Activated naive CD4-positive, alpha-beta T cell treated with anti-CD3 and anti-CD28 coated beads for 36 hours (primary cell): ENCODE measurements around the gene SCN11A. TPM values are rescaled to one million over a fixed set of nuclear protein-coding genes. Genes with fewer than 3 reads are reported as not detected.
"Not testable (repeated sequence)": the region's sequence is repeated elsewhere in the genome, so short reads cannot be mapped to it uniquely, and the experiment has no call there.

Experiments used
- CTCF ChIA-PET: fragments of 350-600 bp; sonication (Branson Sonifier 250); formaldehyde crosslinking; loops from one replicate; lab custom pipeline; 2021; ENCODE audit warnings: antibody characterized with exemption; lab: Charles Lee
- DNase-seq: peaks from one replicate; pipeline ENCODE4 v3.0.0-alpha.2; 2020
- H3K27ac Mint-ChIP-seq: one replicate; pipeline ENCODE4 v1.8.0; 2021; ENCODE audit warnings: mild to moderate bottlenecking, mixed read lengths
- H3K27me3 Mint-ChIP-seq: one replicate; pipeline ENCODE4 v1.8.0; 2021; ENCODE audit warnings: low read depth, mixed read lengths
- H3K36me3 Mint-ChIP-seq: one replicate; pipeline ENCODE4 v1.8.0; 2021; ENCODE audit warnings: low read depth, mixed read lengths
- H3K4me1 Mint-ChIP-seq: one replicate; pipeline ENCODE4 v1.8.0; 2021; ENCODE audit warnings: low read depth, mixed read lengths
- H3K4me3 Mint-ChIP-seq: one replicate; pipeline ENCODE4 v1.8.0; 2021; ENCODE audit warnings: mild to moderate bottlenecking, moderate library complexity, mixed read lengths
- H3K9me3 Mint-ChIP-seq: one replicate; pipeline ENCODE4 v1.8.0; 2021; ENCODE audit warnings: mixed read lengths
- intact Hi-C: fragments of 100-400 bp; cut with micrococcal nuclease; formaldehyde crosslinking; loops from one replicate; pipeline ENCODE4 v1.15.1; 2023
- total RNA-seq, 2 experiments: library from RNA; stranded (reverse); gene quantifications; one replicate each; pipeline ENCODE4 v1.2.3, GENCODE V29; 2021

The SCN11A gene
- total RNA-seq, 2 experiments from 2014 or later = 0.05 TPM

- CTCF ChIA-PET = no interaction called here
- DNase-seq = no peak
- Mint-ChIP-seq H3K4me3 (no peak overlapping the region), H3K9me3 (no peaks in the 10 kb centered on the region), H3K27me3 (no peaks in the 10 kb centered on the region), H3K4me1 (peaks cover 32% of the 10 kb centered on the region), H3K36me3 (peaks cover 7% of the 10 kb centered on the region), H3K27ac (no peak overlapping the region)
- intact Hi-C loops = loop anchor here (1.0 kb wide), 1 partner anchor 10 kb away; no protein-coding TSS in a partner anchor
Measured at GRCh38 chr3:39063143-39063542, 11.4 kb upstream of the SCN11A start.

- peaks cover 3% of the 10 kb centered on the region for H3K36me3 Mint-ChIP-seq
- no peaks in the 10 kb centered on the region for H3K27me3 Mint-ChIP-seq
- intact Hi-C loops = no loop called here
- H3K9me3 Mint-ChIP-seq = no peaks in the 10 kb centered on the region
- peaks cover 32% of the 10 kb centered on the region for H3K4me1 Mint-ChIP-seq
- DNase-seq = no peak
- CTCF ChIA-PET = no interaction called here
- no peak overlapping the region for H3K27ac Mint-ChIP-seq
- H3K4me3 Mint-ChIP-seq = no peak overlapping the region
Measured at GRCh38 chr3:39062180-39062579, 10.4 kb upstream of the SCN11A start.

GRCh38 chr3:39061228-39061627, 9.5 kb upstream of the SCN11A start:
- CTCF ChIA-PET, H3K27ac Mint-ChIP-seq, H3K4me3 Mint-ChIP-seq, intact Hi-C loops, H3K36me3 Mint-ChIP-seq, H3K27me3 Mint-ChIP-seq, H3K9me3 Mint-ChIP-seq, DNase-seq: not testable (repeated sequence)
- H3K4me1 Mint-ChIP-seq = peaks cover 40% of the 10 kb centered on the region

- Mint-ChIP-seq H3K4me1 (peaks cover 51% of the 10 kb centered on the region), H3K9me3 (no peaks in the 10 kb centered on the region), H3K27ac (peak overlapping the region; percentile 9), H3K36me3 (peaks cover 2% of the 10 kb centered on the region), H3K4me3 (no peak overlapping the region), H3K27me3 (no peaks in the 10 kb centered on the region)
- no peak for DNase-seq
- intact Hi-C loops = no loop called here
- CTCF ChIA-PET = no interaction called here
Measured at GRCh38 chr3:39056151-39056550, 4.4 kb upstream of the SCN11A start.

- Mint-ChIP-seq H3K9me3 (no peaks in the 10 kb centered on the region), H3K36me3 (no peaks in the 10 kb centered on the region), H3K4me1 (peaks cover 56% of the 10 kb centered on the region), H3K27ac (no peak overlapping the region), H3K4me3 (no peak overlapping the region), H3K27me3 (no peaks in the 10 kb centered on the region)
- CTCF ChIA-PET = no interaction called here
- intact Hi-C loops = loop anchor here (1.0 to 2.0 kb wide), 2 partner anchors 10 to 53 kb away; partner anchors contain the start of genes GORASP1 and TTC21A
- no peak for DNase-seq
Measured at GRCh38 chr3:39053696-39054095, 2.0 kb upstream of the SCN11A start.

GRCh38 chr3:39052583-39052982, 839 bp upstream of the SCN11A start:
- H3K4me1 Mint-ChIP-seq = peaks cover 52% of the 10 kb centered on the region

GRCh38 chr3:39050029-39050428, 1.7 kb downstream of the SCN11A start:
- Mint-ChIP-seq H3K4me3 (no peak overlapping the region), H3K4me1 (peaks cover 39% of the 10 kb centered on the region), H3K36me3 (no peaks in the 10 kb centered on the region), H3K9me3 (no peaks in the 10 kb centered on the region), H3K27ac (no peak overlapping the region), H3K27me3 (no peaks in the 10 kb centered on the region)
- intact Hi-C loops = loop anchor here (2.0 kb wide), 1 partner anchor 913 kb away; the partner anchor contains the start of gene ACAA1
- CTCF ChIA-PET = interaction anchor here (1.2 kb wide), 1 partner anchor 243 kb away, joined by 3 read pairs; no protein-coding TSS in a partner anchor
- DNase-seq = no peak

More at GRCh38 chr3:39052583-39052982, 839 bp upstream of the SCN11A start:
- Mint-ChIP-seq H3K27me3 (no peaks in the 10 kb centered on the region), H3K9me3 (no peaks in the 10 kb centered on the region), H3K27ac (peak overlapping the region; percentile 80), H3K4me3 (peak overlapping the region; percentile 96), H3K36me3 (no peaks in the 10 kb centered on the region)
- CTCF ChIA-PET = no interaction called here
- peak; percentile 20 for DNase-seq
- intact Hi-C loops = loop anchor here (1.0 to 2.0 kb wide), 2 partner anchors 54 to 887 kb away; partner anchors contain the start of genes GORASP1, OXSR1 and TTC21A

GRCh38 chr3:39038165-39038564, 13.6 kb downstream of the SCN11A start:
- Mint-ChIP-seq H3K36me3 (peaks cover 3% of the 10 kb centered on the region), H3K9me3 (peaks cover 4% of the 10 kb centered on the region), H3K4me1 (no peaks in the 10 kb centered on the region), H3K27ac (no peak overlapping the region), H3K4me3 (no peak overlapping the region), H3K27me3 (no peaks in the 10 kb centered on the region)
- intact Hi-C loops = no loop called here
- no peak for DNase-seq
- CTCF ChIA-PET = interaction anchor here (0.6 to 1.1 kb wide), 2 partner anchors 253 to 314 kb away, joined by 3 read pairs; no protein-coding TSS in a partner anchor

- H3K4me1 Mint-ChIP-seq = no peaks in the 10 kb centered on the region
- no peaks in the 10 kb centered on the region for H3K27me3 Mint-ChIP-seq
- no peak overlapping the region for H3K27ac Mint-ChIP-seq
- CTCF ChIA-PET = interaction anchor here (0.6 to 2.0 kb wide), 4 partner anchors 37 to 374 kb away, joined by 3 to 4 read pairs (median 4); no protein-coding TSS in a partner anchor
- no peaks in the 10 kb centered on the region for H3K9me3 Mint-ChIP-seq
- intact Hi-C loops = no loop called here
- DNase-seq = no peak
- no peak overlapping the region for H3K4me3 Mint-ChIP-seq
- no peaks in the 10 kb centered on the region for H3K36me3 Mint-ChIP-seq
Measured at GRCh38 chr3:39029556-39029955, 22.2 kb downstream of the SCN11A start.

- Mint-ChIP-seq H3K36me3 (no peaks in the 10 kb centered on the region), H3K4me3 (no peak overlapping the region), H3K4me1 (no peaks in the 10 kb centered on the region), H3K27ac (no peak overlapping the region), H3K9me3 (no peaks in the 10 kb centered on the region), H3K27me3 (no peaks in the 10 kb centered on the region)
- DNase-seq = no peak
- intact Hi-C loops = no loop called here
- CTCF ChIA-PET = interaction anchor here (1.5 kb wide), 1 partner anchor 29 kb away, joined by 4 read pairs; no protein-coding TSS in a partner anchor
Measured at GRCh38 chr3:39028546-39028945, 23.2 kb downstream of the SCN11A start.

- Mint-ChIP-seq H3K4me3 (no peak overlapping the region), H3K4me1 (no peaks in the 10 kb centered on the region), H3K36me3 (no peaks in the 10 kb centered on the region), H3K27ac (no peak overlapping the region), H3K9me3 (no peaks in the 10 kb centered on the region), H3K27me3 (peaks cover 2% of the 10 kb centered on the region)
- DNase-seq = no peak
- intact Hi-C loops = no loop called here
- CTCF ChIA-PET = no interaction called here
Measured at GRCh38 chr3:39025222-39025970, 26.3 kb downstream of the SCN11A start.

- Mint-ChIP-seq H3K9me3 (no peaks in the 10 kb centered on the region), H3K27me3 (peaks cover 2% of the 10 kb centered on the region), H3K27ac (no peak overlapping the region), H3K4me3 (no peak overlapping the region), H3K36me3 (no peaks in the 10 kb centered on the region), H3K4me1 (no peaks in the 10 kb centered on the region)
- no peak for DNase-seq
- intact Hi-C loops = no loop called here
- CTCF ChIA-PET = no interaction called here
Measured at GRCh38 chr3:39024497-39024896, 27.2 kb downstream of the SCN11A start.

- Mint-ChIP-seq H3K36me3 (no peaks in the 10 kb centered on the region), H3K27ac (no peak overlapping the region), H3K9me3 (no peaks in the 10 kb centered on the region), H3K4me3 (no peak overlapping the region), H3K27me3 (peaks cover 4% of the 10 kb centered on the region), H3K4me1 (no peaks in the 10 kb centered on the region)
- no peak for DNase-seq
- intact Hi-C loops = no loop called here
- CTCF ChIA-PET = interaction anchor here (1.5 kb wide), 1 partner anchor 22 kb away, joined by 4 read pairs; no protein-coding TSS in a partner anchor
Measured at GRCh38 chr3:39022286-39022630, 29.5 kb downstream of the SCN11A start.
